GM12891 (cell line): Measurements from ENCODE around the gene TIAM2.

Experiments used
- POLR2A ChIP-seq: IDR thresholded peaks from 2 replicates; pipeline ENCODE4 v1.6.1; 2011; ENCODE audit warnings: low read depth, low read length, control low read depth
- POLR2AphosphoS5 ChIP-seq: IDR thresholded peaks from 2 replicates; pipeline ENCODE4 v1.6.1; 2011; ENCODE audit warnings: low read depth, low read length, control low read depth
- TAF1 ChIP-seq: IDR thresholded peaks from 2 replicates; pipeline ENCODE4 v1.6.1; 2011; ENCODE audit warnings: low read depth, low read length, control low read depth

- no peak for TF ChIP-seq POLR2A
- TF ChIP-seq POLR2AphosphoS5, result no peak
- TF ChIP-seq TAF1, result no peak
These were observed 95.1 kb downstream of the TIAM2 start for GRCh38 chr6:155090166-155090565.
